AML-193 (cell line): ENCODE measurements around the gene CSRNP3.
"Not testable (repeated sequence)": the region's sequence is repeated elsewhere in the genome, so short reads cannot be mapped to it uniquely, and the experiment has no call there.

Experiments used
- DNase-seq, 2 experiments: peaks; one replicate each; lab custom pipeline; 2025; lab: John Stamatoyannopoulos, UW

The CSRNP3 gene

GRCh38 chr2:165587335-165587938 lies 117.9 kb downstream of the CSRNP3 start:
- no peak for DNase-seq

GRCh38 chr2:165590999-165591398 lies 121.5 kb downstream of the CSRNP3 start:
- DNase-seq, result not testable (repeated sequence)

GRCh38 chr2:165593081-165593480 lies 123.6 kb downstream of the CSRNP3 start:
- no peak for DNase-seq

GRCh38 chr2:165594231-165594934 lies 124.9 kb downstream of the CSRNP3 start:
- DNase-seq, result no peak

GRCh38 chr2:165594935-165595255 lies 125.4 kb downstream of the CSRNP3 start:
- no peak for DNase-seq

GRCh38 chr2:165596788-165597187 lies 127.3 kb downstream of the CSRNP3 start:
- DNase-seq, result no peak

- DNase-seq, result no peak
Measured at GRCh38 chr2:165601065-165601830, 131.8 kb downstream of the CSRNP3 start.

GRCh38 chr2:165601928-165602521 lies 132.5 kb downstream of the CSRNP3 start:
- DNase-seq, result no peak

GRCh38 chr2:165609672-165610071 lies 140.2 kb downstream of the CSRNP3 start:
- no peak for DNase-seq

- DNase-seq, result no peak
Measured at GRCh38 chr2:165610591-165611029, 141.1 kb downstream of the CSRNP3 start.

GRCh38 chr2:165617741-165618481 lies 148.4 kb downstream of the CSRNP3 start:
- DNase-seq, result no peak

- DNase-seq, result no peak
Measured at GRCh38 chr2:165618806-165619205, 149.3 kb downstream of the CSRNP3 start.

GRCh38 chr2:165621086-165621560 lies 151.6 kb downstream of the CSRNP3 start:
- DNase-seq, result no peak

GRCh38 chr2:165623161-165623560 lies 153.7 kb downstream of the CSRNP3 start:
- DNase-seq, result no peak

- no peak for DNase-seq
Measured at GRCh38 chr2:165623783-165624469, 154.4 kb downstream of the CSRNP3 start.

- no peak for DNase-seq
Measured at GRCh38 chr2:165624470-165624800, 154.9 kb downstream of the CSRNP3 start.

GRCh38 chr2:165627470-165627869 lies 158.0 kb downstream of the CSRNP3 start:
- no peak for DNase-seq

GRCh38 chr2:165629776-165630175 lies 160.3 kb downstream of the CSRNP3 start:
- no peak for DNase-seq

- no peak for DNase-seq
Measured at GRCh38 chr2:165630236-165630635, 160.7 kb downstream of the CSRNP3 start.

- no peak for DNase-seq
Measured at GRCh38 chr2:165631089-165631488, 161.6 kb downstream of the CSRNP3 start.

GRCh38 chr2:165632594-165632993 lies 163.1 kb downstream of the CSRNP3 start:
- no peak for DNase-seq
